WTC11 (cell line): ENCODE measurements around the gene TIMM9. TPM values are rescaled to one million over a fixed set of nuclear protein-coding genes. Genes with fewer than 3 reads are reported as not detected.

Experiments used
- ATAC-seq: fragments of 200-7000 bp; cut with Tn5 transposase; 2 replicates; pipeline ENCODE4 v1.10.0; 2021; ENCODE audit warnings: mild to moderate bottlenecking, moderate library complexity
- Bru-seq: library from RNA; stranded (reverse); fragments of 400-500 nt; gene quantifications from one replicate; lab custom pipeline; 2021; lab: Mats Ljungman, UMichigan
- CTCF ChIA-PET: fragments of 300-600 bp; sonication (Branson Sonifier 250); formaldehyde crosslinking; loops from one replicate; lab custom pipeline; 2021; ENCODE audit warnings: antibody characterized with exemption; lab: Charles Lee
- POLR2A ChIA-PET: fragments of 350-600 bp; sonication (Branson Sonifier 250); formaldehyde crosslinking; loops from one replicate; lab custom pipeline; 2021; ENCODE audit warnings: antibody characterized with exemption; lab: Charles Lee
- DNase-seq: peaks from one replicate; pipeline ENCODE4 v3.0.0; 2021; ENCODE audit warnings: low spot score
- H3K27ac Mint-ChIP-seq: 2 replicates; pipeline ENCODE4 v1.8.0; 2021; ENCODE audit warnings: mixed read lengths
- H3K27me3 Mint-ChIP-seq: 2 replicates; pipeline ENCODE4 v1.8.0; 2021; ENCODE audit warnings: low read depth, mild to moderate bottlenecking, moderate library complexity, mixed read lengths
- H3K36me3 Mint-ChIP-seq: 2 replicates; pipeline ENCODE4 v1.8.0; 2021; ENCODE audit warnings: mixed read lengths
- H3K4me1 Mint-ChIP-seq: 2 replicates; pipeline ENCODE4 v1.8.0; 2022; ENCODE audit warnings: mixed read lengths
- H3K4me3 Mint-ChIP-seq: 2 replicates; pipeline ENCODE4 v1.8.0; 2021; ENCODE audit warnings: mild to moderate bottlenecking, moderate library complexity, mixed read lengths
- H3K9me3 Mint-ChIP-seq: 2 replicates; pipeline ENCODE4 v1.8.0; 2021; ENCODE audit warnings: mixed read lengths
- ATF6 ChIP-seq: sonication (generic); formaldehyde crosslinking; IDR thresholded peaks from 2 replicates; pipeline ENCODE4 v1.8.1; 2023; ENCODE audit warnings: mild to moderate bottlenecking, missing genetic modification reagents
- CDX4 ChIP-seq: fragments of 250-450 bp; sonication (Bioruptor Pico); IDR thresholded peaks from 2 replicates; pipeline ENCODE4 v1.9.0; 2021; ENCODE audit warnings: moderate library complexity, mild to moderate bottlenecking, inconsistent platforms, borderline replicate concordance
- CREM ChIP-seq: sonication (generic); formaldehyde crosslinking; IDR thresholded peaks from 2 replicates; pipeline ENCODE4 v1.8.1; 2022; ENCODE audit warnings: mild to moderate bottlenecking, missing genetic modification reagents, moderate library complexity
- E2F1 ChIP-seq: sonication (generic); formaldehyde crosslinking; IDR thresholded peaks from 2 replicates; pipeline ENCODE4 v1.8.0; 2022; ENCODE audit warnings: mild to moderate bottlenecking, missing genetic modification reagents
- E2F5 ChIP-seq: sonication (generic); formaldehyde crosslinking; IDR thresholded peaks from 2 replicates; pipeline ENCODE4 v1.8.1; 2022; ENCODE audit warnings: mild to moderate bottlenecking, moderate library complexity, missing genetic modification reagents
- ERG ChIP-seq: fragments of 250-450 bp; sonication (Bioruptor Pico); IDR thresholded peaks from 2 replicates; pipeline ENCODE4 v1.8.0; 2021; ENCODE audit warnings: mild to moderate bottlenecking
- ETV6 ChIP-seq: sonication (generic); formaldehyde crosslinking; IDR thresholded peaks from 2 replicates; pipeline ENCODE4 v1.8.1; 2022; ENCODE audit warnings: mild to moderate bottlenecking, missing genetic modification reagents
- FOXK1 ChIP-seq: sonication (generic); formaldehyde crosslinking; IDR thresholded peaks from 2 replicates; pipeline ENCODE4 v1.8.0; 2022; ENCODE audit warnings: mild to moderate bottlenecking, moderate library complexity, missing genetic modification reagents
- FOXP4 ChIP-seq: sonication (generic); formaldehyde crosslinking; IDR thresholded peaks from 2 replicates; pipeline ENCODE4 v1.8.0; 2022; ENCODE audit warnings: mild to moderate bottlenecking, missing genetic modification reagents
- HMGA2 ChIP-seq: fragments of 250-450 bp; sonication (Bioruptor Pico); IDR thresholded peaks from 2 replicates; pipeline ENCODE4 v1.4.0; 2021; ENCODE audit warnings: mild to moderate bottlenecking, moderate library complexity
- MYBL2 ChIP-seq: sonication (generic); formaldehyde crosslinking; IDR thresholded peaks from 2 replicates; pipeline ENCODE4 v1.8.1; 2023; ENCODE audit warnings: mild to moderate bottlenecking, moderate library complexity, missing genetic modification reagents
- PRDM15 ChIP-seq: sonication (generic); formaldehyde crosslinking; IDR thresholded peaks from 2 replicates; pipeline ENCODE4 v1.8.0; 2022; ENCODE audit warnings: missing genetic modification reagents
- RELA ChIP-seq: sonication (generic); formaldehyde crosslinking; IDR thresholded peaks from 2 replicates; pipeline ENCODE4 v1.8.1; 2022; ENCODE audit warnings: missing genetic modification reagents, mild to moderate bottlenecking, borderline replicate concordance
- RORB ChIP-seq: fragments of 250-450 bp; sonication (Bioruptor Pico); IDR thresholded peaks from 2 replicates; pipeline ENCODE4 v1.9.0; 2021; ENCODE audit warnings: mild to moderate bottlenecking
- ZNF232 ChIP-seq: sonication (generic); formaldehyde crosslinking; IDR thresholded peaks from 2 replicates; pipeline ENCODE4 v1.8.0; 2022; ENCODE audit warnings: mild to moderate bottlenecking, missing genetic modification reagents
- long read RNA-seq, 3 experiments: library from RNA in 1 of 3; library from capped mRNA in 1 of 3; library from polyadenylated mRNA in 1 of 3; unstranded in 2 of 3; stranded (forward) in 1 of 3; transcript quantifications; one replicate each; pipeline ENCODE4 v2.0.0, GENCODE V29; 2021
- total RNA-seq: library from RNA; stranded (reverse); gene quantifications from 3 replicates; pipeline ENCODE4 v1.2.3, GENCODE V29; 2021

TIMM9 gene
- total RNA-seq (47.3 to 55.4 TPM (median 51.1 TPM) in 3 replicates), Bru-seq, nascent RNA (percentile 85 among the genes with signal in this experiment)
- long read RNA-seq, experiment 1, partial matches to known transcripts = 17 of 21 reads
- long read RNA-seq, experiment 1, other reads (novel, unspliced or antisense) = 2 of 21 reads
- long read RNA-seq, experiment 2, transcript TIMM9-205 (4 exons, 430 nt) = major isoform, 6 of 73 reads
- long read RNA-seq, experiment 2, partial matches to known transcripts = 56 of 73 reads
- long read RNA-seq, experiment 2, other reads (novel, unspliced or antisense) = 9 of 73 reads
- long read RNA-seq, experiment 3, partial matches to known transcripts = 72 of 87 reads
- long read RNA-seq, experiment 3, other reads (novel, unspliced or antisense) = 7 of 87 reads

GRCh38 chr14:58427281-58428117, at the start of gene TIMM9, which contains the start of gene KIAA0586:
TIMM9 (minus strand) TSS chr14:58427531; CDS start chr14:58411945, 15,586 bp downstream.
KIAA0586 (plus strand) TSS chr14:58427719; CDS start chr14:58428265, 546 bp downstream.
- Mint-ChIP-seq H3K36me3 (peaks cover 13% of the 10 kb centered on the region), H3K27me3 (no peaks in the 10 kb centered on the region), H3K4me3 (peak within 1 kb of the TSS; percentile 93), H3K4me1 (peaks cover 16% of the 10 kb centered on the region), H3K9me3 (no peaks in the 10 kb centered on the region), H3K27ac (peak within 1 kb of the TSS; percentile 95)
- TF ChIP-seq CREM (CRISPR knock-in tag) (0 out of 2 replicates have a peak, but pooled peaks have one; percentile 43), MYBL2 (CRISPR knock-in tag) (peak; percentile 77), ATF6 (CRISPR knock-in tag) (no peak), E2F5 (CRISPR knock-in tag) (no peak), FOXK1 (CRISPR knock-in tag) (peak; percentile 89), RORB (CRISPR knock-in tag) (0 out of 2 replicates have a peak, but pooled peaks have one; percentile 20), PRDM15 (CRISPR knock-in tag) (peak; percentile 67), FOXP4 (CRISPR knock-in tag) (0 out of 2 replicates have a peak, but pooled peaks have one; percentile 56), ERG (CRISPR knock-in tag) (no peak), E2F1 (CRISPR knock-in tag) (no peak), RELA (CRISPR knock-in tag) (no peak), CDX4 (no peak), ZNF232 (CRISPR knock-in tag) (no peak), ETV6 (CRISPR knock-in tag) (no peak), HMGA2 (CRISPR knock-in tag) (peak; percentile 56)
- ATAC-seq = peak; percentile 89
- ChIA-PET CTCF (interaction anchor here (1.1 kb wide), 1 partner anchor 33 kb away, joined by 4 read pairs; no protein-coding TSS in a partner anchor), POLR2A (interaction anchor here (2.6 kb wide), 1 partner anchor 129 kb away, joined by 14 read pairs; the partner anchor contains the start of gene ARID4A)
- peak; percentile 95 for DNase-seq
